Fibroblast of mammary gland (primary cell): ENCODE results near the gene MAN2B1.
"Not testable (repeated sequence)": the region's sequence is repeated elsewhere in the genome, so short reads cannot be mapped to it uniquely, and the experiment has no call there.

Experiments
- DNase-seq: peaks from one replicate; pipeline ENCODE4 v3.0.0-alpha.2; 2010; ENCODE audit warnings: low read depth
- H3K4me3 ChIP-seq: 2 replicates; pipeline ENCODE4 v1.5.1; 2011; ENCODE audit warnings: low read depth, mild to moderate bottlenecking, low read length, moderate library complexity; ENCODE audit not compliant: control insufficient read depth
- CTCF ChIP-seq: conservative IDR thresholded peaks from 2 replicates; pipeline ENCODE4 v1.5.1; 2011; ENCODE audit warnings: low read depth, low read length, inconsistent platforms; ENCODE audit not compliant: control insufficient read depth, insufficient read depth

The MAN2B1 gene

DNA sequence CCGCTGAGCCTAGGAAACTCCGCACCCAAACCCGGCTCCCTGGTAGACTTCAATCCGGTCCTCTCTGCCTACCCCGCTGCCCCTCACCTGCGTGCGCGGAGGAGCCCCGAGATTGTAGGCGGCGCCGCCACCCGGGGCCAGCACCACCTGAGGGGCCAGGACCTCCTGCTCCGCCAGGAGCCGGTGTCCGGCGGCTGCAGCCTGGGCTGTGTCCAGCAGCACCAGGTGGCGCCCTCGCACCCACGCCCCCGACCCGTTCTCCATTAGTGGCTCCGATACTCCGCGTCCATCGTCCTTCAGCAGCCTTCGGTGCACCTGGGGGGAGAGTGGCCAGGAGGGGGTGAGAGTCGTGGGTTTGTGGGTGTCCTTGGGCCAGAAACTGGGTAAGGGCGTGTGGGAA is 18.5 kb downstream of the MAN2B1 start:
- DNase-seq, result no peak
- TF ChIP-seq CTCF, result no peak
- H3K4me3 ChIP-seq, result peak overlapping the region; percentile 7

GRCh38 chr19:12647490-12648071 is 19.0 kb downstream of the MAN2B1 start:
- DNase-seq, result no peak
- no peak for TF ChIP-seq CTCF
- peak overlapping the region; percentile 7 for H3K4me3 ChIP-seq

DNA sequence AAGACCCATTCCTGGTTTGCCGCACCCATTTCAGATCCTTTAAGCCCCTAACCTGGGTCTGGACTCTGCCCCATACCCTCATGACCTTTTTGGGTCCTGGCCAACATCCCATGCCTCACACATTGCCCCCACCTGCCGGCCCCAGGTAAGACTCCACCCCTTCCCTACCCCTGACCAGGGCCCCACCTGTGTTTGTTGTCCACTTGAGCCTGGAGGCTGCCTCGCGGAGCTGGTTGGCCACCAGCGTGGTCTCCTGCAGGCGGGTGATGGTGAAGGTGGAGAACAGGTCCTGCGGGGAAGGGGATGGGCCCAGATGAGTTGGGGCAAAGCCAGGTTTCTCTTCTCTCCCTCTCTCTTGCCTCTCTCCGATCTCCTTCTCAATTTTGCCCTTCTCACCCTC is 19.5 kb downstream of the MAN2B1 start:
- no peak overlapping the region for H3K4me3 ChIP-seq
- no peak for DNase-seq
- no peak for TF ChIP-seq CTCF

- DNase-seq, result no peak
- no peak for TF ChIP-seq CTCF
- H3K4me3 ChIP-seq, result no peak overlapping the region
These were observed 20.0 kb downstream of the MAN2B1 start for GRCh38 chr19:12646551-12646950.

DNA sequence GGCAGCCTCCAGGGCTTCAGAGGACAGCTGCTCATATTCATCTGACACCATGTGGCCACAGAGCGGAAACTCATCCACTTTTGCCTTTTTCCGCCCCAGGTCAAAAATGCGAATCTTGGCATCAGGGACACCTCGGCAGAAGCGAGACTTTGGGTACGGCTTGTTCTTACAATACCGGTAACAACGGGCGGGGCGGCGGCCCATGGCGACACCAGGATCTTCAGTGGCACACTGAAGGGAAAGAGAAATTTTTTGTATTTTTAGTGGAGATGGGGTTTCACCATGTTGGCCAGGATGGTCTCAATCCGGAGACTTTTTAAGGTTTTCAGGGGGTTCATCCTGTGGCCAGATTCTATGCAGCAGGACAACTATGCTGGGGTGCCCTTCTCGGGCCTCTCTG is 22.8 kb downstream of the MAN2B1 start:
- DNase-seq, H3K4me3 ChIP-seq: not testable (repeated sequence)

- TF ChIP-seq CTCF, result no peak
- DNase-seq, result no peak
- no peak overlapping the region for H3K4me3 ChIP-seq
These were observed 24.0 kb downstream of the MAN2B1 start for GRCh38 chr19:12642506-12642905.

- DNase-seq, result no peak
- TF ChIP-seq CTCF, result no peak
- no peak overlapping the region for H3K4me3 ChIP-seq
These were observed 25.1 kb downstream of the MAN2B1 start for GRCh38 chr19:12641456-12641855.
